ENCODE measurements around the gene MYO1H.

Gene MYO1H

DNA sequence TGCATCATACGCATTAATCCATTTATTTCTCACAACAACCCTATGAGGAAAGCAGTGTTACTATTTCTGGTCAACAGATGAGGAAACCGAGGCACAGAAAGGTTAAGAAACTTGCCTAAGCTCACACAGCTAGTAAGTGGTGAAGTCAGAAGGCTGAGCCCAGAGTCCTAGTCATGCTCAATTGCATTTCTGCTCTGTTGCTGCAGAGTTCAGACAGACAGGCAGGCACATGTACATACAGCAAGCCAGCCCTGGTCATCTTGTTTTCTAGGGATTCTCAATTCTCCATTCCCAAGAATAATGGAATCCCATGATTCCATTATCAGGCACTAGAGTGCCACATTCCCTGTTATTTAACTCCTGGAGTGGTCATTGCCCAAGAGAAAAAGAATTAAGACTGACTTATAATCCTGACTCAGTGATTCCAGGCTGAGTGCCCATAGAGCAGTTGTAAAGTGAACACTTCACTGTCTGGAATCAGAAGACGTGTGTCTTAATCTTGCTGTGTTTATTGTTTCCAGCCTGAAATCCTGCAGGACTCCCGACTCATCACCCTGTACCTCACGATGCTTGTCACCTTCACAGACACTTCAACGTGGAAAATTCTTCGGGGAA is 140.5 kb downstream of the MYO1H start:
- TF ChIP-seq, protein P1, sequence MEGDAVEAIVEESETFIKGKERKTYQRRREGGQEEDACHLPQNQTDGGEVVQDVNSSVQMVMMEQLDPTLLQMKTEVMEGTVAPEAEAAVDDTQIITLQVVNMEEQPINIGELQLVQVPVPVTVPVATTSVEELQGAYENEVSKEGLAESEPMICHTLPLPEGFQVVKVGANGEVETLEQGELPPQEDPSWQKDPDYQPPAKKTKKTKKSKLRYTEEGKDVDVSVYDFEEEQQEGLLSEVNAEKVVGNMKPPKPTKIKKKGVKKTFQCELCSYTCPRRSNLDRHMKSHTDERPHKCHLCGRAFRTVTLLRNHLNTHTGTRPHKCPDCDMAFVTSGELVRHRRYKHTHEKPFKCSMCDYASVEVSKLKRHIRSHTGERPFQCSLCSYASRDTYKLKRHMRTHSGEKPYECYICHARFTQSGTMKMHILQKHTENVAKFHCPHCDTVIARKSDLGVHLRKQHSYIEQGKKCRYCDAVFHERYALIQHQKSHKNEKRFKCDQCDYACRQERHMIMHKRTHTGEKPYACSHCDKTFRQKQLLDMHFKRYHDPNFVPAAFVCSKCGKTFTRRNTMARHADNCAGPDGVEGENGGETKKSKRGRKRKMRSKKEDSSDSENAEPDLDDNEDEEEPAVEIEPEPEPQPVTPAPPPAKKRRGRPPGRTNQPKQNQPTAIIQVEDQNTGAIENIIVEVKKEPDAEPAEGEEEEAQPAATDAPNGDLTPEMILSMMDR (IDR thresholded peaks at IDR 0.05; ENCODE audit: low read depth, low read length): no peak
- no peak overlapping the region for H3K4me3 ChIP-seq (replicated peaks in 1 of 2; ENCODE audit: low read depth in 2 of 2, low read length in 2 of 2)
- DNase-seq (ENCODE audit: low read depth in 2 of 2): no peak

DNA sequence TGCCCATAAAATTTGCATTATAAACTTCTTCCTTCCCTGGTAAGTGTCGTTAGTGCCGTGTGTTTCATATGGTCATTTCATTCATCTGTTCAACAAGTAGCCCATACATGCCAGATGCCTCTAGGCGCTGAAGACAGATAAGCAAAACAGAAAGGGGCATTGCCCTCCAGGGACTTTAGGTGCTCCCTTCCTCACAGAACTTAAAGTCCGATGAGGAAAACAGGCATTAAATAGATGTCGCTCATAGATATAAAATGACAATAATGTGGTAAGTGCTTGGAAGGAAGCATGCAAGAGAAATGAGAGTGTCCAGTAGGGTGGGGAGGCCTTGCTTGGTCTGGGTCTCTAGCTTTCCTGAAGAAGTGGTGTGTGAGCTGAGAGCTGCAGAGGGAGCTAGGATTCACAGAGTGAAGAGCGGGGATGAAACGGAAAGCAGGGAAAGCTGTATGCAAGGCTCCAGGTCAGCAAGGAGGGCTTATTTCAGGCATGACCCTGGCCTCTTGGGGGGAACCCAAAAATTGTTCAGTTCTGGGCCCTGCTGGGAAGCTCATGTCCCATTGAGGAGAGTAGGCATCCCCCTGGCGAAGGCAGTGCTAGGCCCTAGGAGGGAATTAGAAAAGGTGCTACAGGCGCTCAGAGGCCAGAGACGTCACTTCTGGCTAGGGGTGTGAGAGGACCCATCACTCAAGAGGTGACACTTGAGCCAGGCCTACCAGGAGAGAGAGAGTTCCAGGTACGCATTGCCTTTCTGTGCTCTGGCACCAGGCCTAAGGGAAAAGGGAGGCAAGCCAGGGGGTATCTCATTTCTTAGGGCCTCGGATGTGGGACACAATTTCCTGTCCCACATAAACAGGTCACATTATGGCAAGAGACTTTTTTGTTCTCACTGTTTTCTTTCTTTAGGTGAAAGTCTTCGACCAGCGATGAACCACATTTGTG is 141.6 kb downstream of the MYO1H start:
- no peak overlapping the region for H3K4me3 ChIP-seq (replicated peaks in 1 of 2; ENCODE audit: low read depth in 2 of 2, low read length in 2 of 2)
- TF ChIP-seq, protein P1 (IDR thresholded peaks at IDR 0.05; ENCODE audit: low read depth, low read length): no peak
- no peak for DNase-seq (ENCODE audit: low read depth in 2 of 2)

DNA sequence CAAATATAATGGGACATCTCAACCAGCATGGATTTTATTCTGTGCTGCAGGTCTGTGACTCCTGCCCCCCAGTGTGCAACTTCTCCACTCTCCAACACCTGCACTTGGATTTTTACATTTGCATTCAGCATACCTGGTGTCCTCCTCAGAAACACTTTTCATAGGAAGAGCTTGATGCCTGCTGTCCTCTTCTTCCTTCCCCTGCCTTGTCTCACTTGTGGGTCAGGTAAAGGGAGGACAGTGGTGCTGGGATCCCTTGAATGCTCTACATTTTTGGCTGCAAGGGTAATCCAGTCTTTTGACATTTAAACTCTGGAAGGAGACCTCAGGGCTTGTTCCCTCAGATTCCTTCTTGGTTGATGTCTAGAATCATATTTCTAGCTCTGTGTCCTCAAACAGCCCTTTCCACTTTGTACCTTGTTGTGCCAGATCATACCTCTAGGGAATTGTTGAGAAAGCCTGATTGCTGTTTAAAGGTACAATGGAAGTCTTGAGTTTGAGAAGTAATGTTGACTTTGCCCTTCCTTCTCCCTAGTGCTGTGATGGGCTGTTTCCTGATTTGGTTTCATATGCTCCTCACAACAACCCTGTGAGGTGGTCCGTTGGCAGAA is 142.4 kb downstream of the MYO1H start:
- H3K4me3 ChIP-seq (replicated peaks in 1 of 2; ENCODE audit: low read depth in 2 of 2, low read length in 2 of 2): no peak overlapping the region
- TF ChIP-seq, protein P1 (IDR thresholded peaks at IDR 0.05; ENCODE audit: low read depth, low read length): no peak
- no peak for DNase-seq (ENCODE audit: low read depth in 2 of 2)

DNA sequence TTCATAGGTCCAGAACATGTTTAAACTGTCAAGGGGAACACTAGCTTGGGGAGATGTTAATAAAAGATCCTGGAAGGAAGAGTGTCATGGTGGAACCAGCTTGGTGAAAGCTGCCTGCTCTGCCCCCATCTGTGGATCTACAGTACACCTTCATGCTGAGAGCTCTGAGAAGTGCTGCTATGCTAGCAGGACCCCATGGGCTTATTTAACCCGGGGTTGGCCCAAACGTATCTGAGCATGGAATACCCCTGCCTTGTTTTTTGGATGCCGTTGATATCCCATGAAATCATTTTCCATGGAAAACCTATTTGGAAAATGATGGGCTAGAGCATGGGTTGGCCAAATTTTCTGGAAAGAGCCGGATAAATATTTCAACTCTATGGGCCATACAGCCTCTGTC is 144.0 kb downstream of the MYO1H start:
- H3K4me3 ChIP-seq (replicated peaks in 1 of 2; ENCODE audit: low read depth in 2 of 2, low read length in 2 of 2): no peak overlapping the region
- TF ChIP-seq, protein P1 (IDR thresholded peaks at IDR 0.05; ENCODE audit: low read depth, low read length): no peak

DNA sequence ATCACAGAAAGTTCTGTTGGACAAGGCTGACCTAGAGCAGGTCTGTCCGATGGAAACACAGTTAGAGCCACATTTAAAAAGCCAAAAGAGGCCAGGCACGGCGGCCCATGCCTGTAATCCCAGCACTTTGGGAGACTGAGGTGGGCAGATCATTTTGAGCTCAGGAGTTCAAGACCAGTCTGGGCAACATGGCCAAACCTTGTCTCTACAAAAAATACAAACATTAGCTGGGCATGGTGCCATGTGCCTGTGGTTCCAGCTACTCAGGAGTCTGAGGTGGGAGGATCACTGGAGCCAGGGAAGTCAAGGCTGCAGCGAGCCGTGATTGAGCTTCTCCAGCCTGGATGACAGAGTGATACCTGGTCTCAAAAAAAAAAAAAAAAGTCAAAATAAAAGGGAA is 144.7 kb downstream of the MYO1H start:
- TF ChIP-seq, protein P1 (IDR thresholded peaks at IDR 0.05; ENCODE audit: low read depth, low read length): no peak
- no peak overlapping the region for H3K4me3 ChIP-seq (replicated peaks in 1 of 2; ENCODE audit: low read depth in 2 of 2, low read length in 2 of 2)
- DNase-seq (ENCODE audit: low read depth in 2 of 2): no peak

More for the DNA sequence above, 144.0 kb downstream of the MYO1H start:
- no peak for DNase-seq (ENCODE audit: low read depth in 2 of 2)

DNA sequence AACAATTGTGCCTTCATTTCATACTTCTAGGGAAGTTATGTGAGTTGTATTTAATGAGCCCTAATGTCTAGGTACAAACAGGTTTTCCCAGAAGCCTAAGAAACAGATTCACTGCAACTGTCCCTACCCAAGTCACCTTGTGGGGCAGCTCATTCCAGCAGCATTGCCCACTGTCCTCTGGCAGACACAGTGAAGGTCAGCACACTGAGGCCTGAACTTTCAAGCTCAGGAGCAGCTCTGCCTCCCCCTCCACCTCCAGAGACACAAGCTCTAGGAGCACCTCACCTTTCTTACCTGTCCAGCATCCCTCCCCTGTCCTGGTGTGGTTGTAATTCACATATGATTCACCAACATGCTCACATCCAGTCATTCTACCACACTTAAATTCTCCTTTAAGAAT is 145.4 kb downstream of the MYO1H start:
- no peak overlapping the region for H3K4me3 ChIP-seq (replicated peaks in 1 of 2; ENCODE audit: low read depth in 2 of 2, low read length in 2 of 2)
- TF ChIP-seq, protein P1 (IDR thresholded peaks at IDR 0.05; ENCODE audit: low read depth, low read length): no peak
- no peak for DNase-seq (ENCODE audit: low read depth in 2 of 2)

Data from cardiac fibroblast (primary cell).